Kidney tubule cell (primary cell): Measurements from ENCODE around the gene HRC.

Source experiments
- DNase-seq: peaks from one replicate; pipeline ENCODE4 v3.0.0-alpha.2; 2018; ENCODE audit warnings: low spot score

Gene HRC

DNA sequence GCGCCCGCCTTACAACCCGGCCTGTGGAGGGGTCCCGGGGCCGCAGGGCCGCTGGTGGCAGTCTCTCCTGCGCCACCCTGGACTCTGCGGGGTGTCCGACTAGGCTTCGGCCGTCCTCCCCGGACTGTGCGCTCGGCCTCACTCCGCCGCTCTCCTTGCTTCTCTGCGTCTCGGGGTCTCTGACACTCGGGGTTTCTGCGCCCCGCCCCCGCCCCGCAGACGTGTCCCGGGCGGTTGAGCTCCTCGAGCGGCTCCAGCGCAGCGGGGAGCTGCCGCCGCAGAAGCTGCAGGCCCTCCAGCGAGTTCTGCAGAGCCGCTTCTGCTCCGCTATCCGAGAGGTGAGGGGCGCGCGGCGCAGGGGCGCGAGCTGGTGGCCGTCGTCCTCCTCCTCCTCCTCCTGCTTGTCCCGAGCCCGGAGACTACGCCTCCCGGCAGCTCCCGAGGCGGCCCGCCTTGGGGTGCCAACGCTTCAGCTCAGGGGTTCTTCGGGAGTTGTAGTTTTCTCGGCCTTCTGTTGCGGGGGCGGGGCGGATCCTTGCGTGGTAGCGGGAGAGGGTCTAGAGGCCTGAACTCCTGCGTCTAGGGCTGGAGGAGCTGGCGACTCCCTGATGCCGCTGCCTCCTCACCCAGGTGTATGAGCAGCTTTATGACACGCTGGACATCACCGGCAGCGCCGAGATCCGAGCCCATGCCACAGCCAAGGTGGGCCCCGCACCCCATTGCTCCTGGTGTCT lies 40.4 kb downstream of the HRC start:
- DNase-seq = no peak

GRCh38 chr19:49113762-49114629 lies 41.2 kb downstream of the HRC start, which contains the start of gene LIN7B:
LIN7B (plus strand) TSS chr19:49114370; CDS start chr19:49114405, 35 bp downstream.
- DNase-seq = peak; percentile 77

- DNase-seq = no peak
Observed at GRCh38 chr19:49111218-49111998, 43.8 kb downstream of the HRC start.

DNA sequence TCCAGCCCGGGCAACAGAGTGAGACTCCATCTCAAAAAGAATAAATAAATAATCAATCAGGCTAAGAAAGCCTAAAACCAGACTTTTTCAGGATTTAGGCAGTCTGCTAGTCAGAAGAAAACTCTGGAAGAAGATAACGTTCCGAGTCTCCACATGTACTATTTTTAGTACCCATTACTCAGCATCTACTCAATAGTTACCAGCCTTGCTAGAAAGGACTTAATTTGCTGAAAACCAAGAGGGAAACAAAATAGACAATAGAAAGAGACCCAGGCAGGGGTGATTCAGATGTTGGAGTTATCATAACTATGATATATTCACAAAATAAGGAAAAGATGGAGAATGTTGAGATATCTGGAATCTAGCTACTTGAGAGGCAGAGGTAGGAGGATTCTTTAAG lies 44.6 kb downstream of the HRC start:
- DNase-seq = no peak

- no peak for DNase-seq
Observed at GRCh38 chr19:49109569-49110233, 45.5 kb downstream of the HRC start.

GRCh38 chr19:49109051-49109450 lies 46.1 kb downstream of the HRC start:
- DNase-seq = no peak

- DNase-seq = no peak
Observed at GRCh38 chr19:49107625-49108459, 47.4 kb downstream of the HRC start.

GRCh38 chr19:49106648-49107135 lies 48.5 kb downstream of the HRC start:
- DNase-seq = peak; percentile 64

GRCh38 chr19:49104229-49104864 lies 50.8 kb downstream of the HRC start:
- DNase-seq = no peak

GRCh38 chr19:49103331-49104085 lies 51.7 kb downstream of the HRC start:
- no peak for DNase-seq

DNA sequence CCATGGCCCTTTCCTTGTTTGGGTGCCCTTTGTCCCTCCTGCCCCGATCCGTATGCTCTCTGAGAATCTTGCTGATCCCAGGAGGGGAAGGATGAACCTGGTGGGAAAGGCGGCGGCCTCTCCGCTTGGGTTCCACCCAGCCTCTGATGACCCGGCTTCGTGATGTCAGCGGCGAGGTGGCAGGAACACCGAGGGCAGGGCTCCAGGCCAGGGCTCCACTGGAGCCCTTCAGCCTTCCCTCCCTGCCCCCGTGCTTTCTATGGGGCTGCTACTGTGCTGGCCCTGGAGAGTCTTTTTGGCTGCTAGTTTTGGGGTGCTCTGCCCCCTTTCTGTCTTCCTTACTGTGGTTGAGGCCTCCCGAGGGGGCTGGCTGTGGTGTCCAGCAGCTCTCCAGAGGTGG lies 52.9 kb downstream of the HRC start:
- no peak for DNase-seq
